Endothelial cell of umbilical vein (primary cell): ENCODE data around the gene GIPC3. TPM values are rescaled to one million over a fixed set of nuclear protein-coding genes. Genes with fewer than 3 reads are reported as not detected.

ENCODE experiments used
- BruUV-seq: library from RNA; stranded (reverse); fragments of 400-500 nt; replicated peaks from 2 replicates; lab custom pipeline; 2021; lab: Mats Ljungman, UMichigan
- CTCF ChIA-PET: fragments of 300-600, 350-600 bp; sonication (Branson Sonifier 250); formaldehyde crosslinking; loops from one replicate; lab custom pipeline; 2021; ENCODE audit warnings: antibody characterized with exemption, inconsistent platforms; lab: Charles Lee
- POLR2A ChIA-PET: fragments of 300-600, 350-600 bp; sonication (Branson Sonifier 250); formaldehyde crosslinking; loops from one replicate; lab custom pipeline; 2021; ENCODE audit warnings: antibody characterized with exemption, inconsistent platforms; lab: Charles Lee
- DNase-seq: peaks from one replicate; pipeline ENCODE4 v3.0.0-alpha.2; 2011; ENCODE audit warnings: low read depth, low spot score
- FAIRE-seq: peaks from 2 replicates; lab custom pipeline; 2011; peaks lifted over from hg19 to GRCh38; lab: Jason Lieb, UNC
- H2AFZ ChIP-seq: 2 replicates; pipeline ENCODE4 v1.6.0; 2012; ENCODE audit warnings: low read depth, low read length, control low read depth, inconsistent platforms
- H3K27ac ChIP-seq: 2 replicates; pipeline ENCODE4 v1.5.1; 2011; ENCODE audit warnings: low read depth, mild to moderate bottlenecking, control low read depth, low read length, moderate library complexity; ENCODE audit not compliant: insufficient read depth
- H3K27me3 ChIP-seq, 2 experiments: 2 replicates each; pipeline versions ENCODE4 v1.6.0 to v1.6.1; 2011; ENCODE audit warnings: low read length in 2 of 2, mixed read lengths in 1 of 2; ENCODE audit not compliant: control insufficient read depth in 2 of 2, insufficient read depth in 2 of 2
- H3K36me3 ChIP-seq, 2 experiments: 2 replicates in 1 of 2; 3 replicates in 1 of 2; pipeline ENCODE4 v1.5.1; 2011; ENCODE audit warnings: low read length in 2 of 2, mild to moderate bottlenecking in 1 of 2, moderate library complexity in 1 of 2; ENCODE audit not compliant: control insufficient read depth in 2 of 2, insufficient read depth in 2 of 2; ENCODE audit errors: extremely low read depth in 1 of 2
- H3K4me1 ChIP-seq: 3 replicates; pipeline ENCODE4 v1.5.1; 2011; ENCODE audit warnings: mild to moderate bottlenecking, low read length; ENCODE audit not compliant: control insufficient read depth, insufficient read depth; ENCODE audit errors: extremely low read depth
- H3K4me2 ChIP-seq: 2 replicates; pipeline ENCODE4 v1.6.1; 2011; ENCODE audit warnings: low read length, control low read depth, mixed read lengths; ENCODE audit not compliant: insufficient read depth
- H3K4me3 ChIP-seq, 3 experiments: fragments of 200-600 bp in 1 of 3; sonication (generic), shearing (Covaris generic) in 1 of 3; replicated peaks in 1 of 3; 2 replicates each; pipeline ENCODE4 v1.5.1; 2011 to 2016; ENCODE audit warnings: control low read depth in 3 of 3, low read length in 3 of 3, mild to moderate bottlenecking in 2 of 3, inconsistent platforms in 1 of 3, low read depth in 1 of 3, moderate library complexity in 1 of 3; ENCODE audit not compliant: insufficient read depth in 1 of 3
- H3K79me2 ChIP-seq: 2 replicates; pipeline ENCODE4 v1.6.0; 2012; ENCODE audit warnings: low read length, inconsistent platforms; ENCODE audit not compliant: control insufficient read depth, insufficient read depth
- H3K9ac ChIP-seq: replicated peaks from 2 replicates; pipeline ENCODE3; 2011; ENCODE audit warnings: low read length, control low read depth; ENCODE audit not compliant: insufficient read depth; ENCODE audit errors: extremely low read depth
- H3K9me1 ChIP-seq: replicated peaks from 3 replicates; pipeline ENCODE4 v1.6.0; 2011; ENCODE audit warnings: mild to moderate bottlenecking, low read length; ENCODE audit not compliant: control insufficient read depth, insufficient read depth; ENCODE audit errors: extremely low read depth
- H3K9me3 ChIP-seq: replicated peaks from 2 replicates; pipeline ENCODE4 v1.5.1; 2012; ENCODE audit warnings: low read length, inconsistent platforms; ENCODE audit not compliant: control insufficient read depth, insufficient read depth
- H4K20me1 ChIP-seq: replicated peaks from 2 replicates; pipeline ENCODE3; 2011; ENCODE audit warnings: mild to moderate bottlenecking, low read length; ENCODE audit not compliant: control insufficient read depth, insufficient read depth; ENCODE audit errors: extremely low read depth
- EZH2 ChIP-seq: IDR thresholded peaks from 2 replicates; pipeline ENCODE4 v1.6.1; 2012; ENCODE audit warnings: borderline replicate concordance, low read depth, mild to moderate bottlenecking, moderate library complexity, low read length, inconsistent platforms; ENCODE audit not compliant: severe bottlenecking
- FOS ChIP-seq: IDR thresholded peaks from 2 replicates; pipeline ENCODE4 v1.6.1; 2011; ENCODE audit warnings: mild to moderate bottlenecking, low read length, moderate library complexity, borderline replicate concordance; ENCODE audit not compliant: insufficient read depth
- GATA2 ChIP-seq: IDR thresholded peaks from 2 replicates; pipeline ENCODE4 v1.7.0; 2011; ENCODE audit warnings: low read depth, mild to moderate bottlenecking, moderate library complexity, mixed read lengths, low read length; ENCODE audit not compliant: insufficient read length, insufficient read depth
- JUN ChIP-seq: IDR thresholded peaks from 2 replicates; pipeline ENCODE4 v1.6.1; 2011; ENCODE audit warnings: borderline replicate concordance, low read depth; ENCODE audit not compliant: insufficient read length, insufficient read depth
- MYC ChIP-seq: IDR thresholded peaks from one replicate; pipeline ENCODE4 v1.6.1; 2011; ENCODE audit warnings: mild to moderate bottlenecking, low read depth, low read length
- POLR2A ChIP-seq: IDR thresholded peaks from 2 replicates; pipeline ENCODE4 v1.6.1; 2012; ENCODE audit warnings: low read depth, mild to moderate bottlenecking, control low read depth, low read length
- POLR2AphosphoS5 ChIP-seq: IDR thresholded peaks from 2 replicates; pipeline ENCODE4 v1.6.1; 2012; ENCODE audit warnings: low read depth, mild to moderate bottlenecking, control low read depth, low read length, moderate library complexity; ENCODE audit not compliant: insufficient read depth
- dilution Hi-C: fragments of 300-500 bp; cut with MboI; formaldehyde crosslinking; loops from one replicate; pipeline ENCODE4 v1.15.0; 2019; ENCODE audit warnings: low sequenced_read_pairs; ENCODE audit not compliant: extremely low pct_ligation_motif_present
- intact Hi-C: fragments of 100-400 bp; cut with micrococcal nuclease; formaldehyde crosslinking; loops from one replicate; pipeline ENCODE4 v1.10.0; 2022
- polyA plus RNA-seq, 4 experiments: library from polyadenylated mRNA; depleted of rRNA in 3 of 4; stranded (reverse) in 3 of 4; unstranded in 1 of 4; fragments of >200 nt; gene quantifications; 2 replicates each; pipeline versions ENCODE4 v1.2.1 to v1.2.3, GENCODE V29; 2011 to 2012; ENCODE audit warnings: missing spikeins in 1 of 4
- total RNA-seq: library from RNA; stranded (reverse); gene quantifications from 2 replicates; pipeline ENCODE4 v1.2.3, GENCODE V29; 2021
- TF ChIP-seq, protein P1 (sequence below): IDR thresholded peaks from 2 replicates; pipeline ENCODE4 v1.6.1; 2011; ENCODE audit not compliant: insufficient read depth, insufficient read length

The GIPC3 gene
- total and polyA plus RNA-seq, 2 donors (not counting 3 experiments of a cell fraction or from before 2014, with no cell fraction given) = 2.2 to 6.6 TPM

DNA sequence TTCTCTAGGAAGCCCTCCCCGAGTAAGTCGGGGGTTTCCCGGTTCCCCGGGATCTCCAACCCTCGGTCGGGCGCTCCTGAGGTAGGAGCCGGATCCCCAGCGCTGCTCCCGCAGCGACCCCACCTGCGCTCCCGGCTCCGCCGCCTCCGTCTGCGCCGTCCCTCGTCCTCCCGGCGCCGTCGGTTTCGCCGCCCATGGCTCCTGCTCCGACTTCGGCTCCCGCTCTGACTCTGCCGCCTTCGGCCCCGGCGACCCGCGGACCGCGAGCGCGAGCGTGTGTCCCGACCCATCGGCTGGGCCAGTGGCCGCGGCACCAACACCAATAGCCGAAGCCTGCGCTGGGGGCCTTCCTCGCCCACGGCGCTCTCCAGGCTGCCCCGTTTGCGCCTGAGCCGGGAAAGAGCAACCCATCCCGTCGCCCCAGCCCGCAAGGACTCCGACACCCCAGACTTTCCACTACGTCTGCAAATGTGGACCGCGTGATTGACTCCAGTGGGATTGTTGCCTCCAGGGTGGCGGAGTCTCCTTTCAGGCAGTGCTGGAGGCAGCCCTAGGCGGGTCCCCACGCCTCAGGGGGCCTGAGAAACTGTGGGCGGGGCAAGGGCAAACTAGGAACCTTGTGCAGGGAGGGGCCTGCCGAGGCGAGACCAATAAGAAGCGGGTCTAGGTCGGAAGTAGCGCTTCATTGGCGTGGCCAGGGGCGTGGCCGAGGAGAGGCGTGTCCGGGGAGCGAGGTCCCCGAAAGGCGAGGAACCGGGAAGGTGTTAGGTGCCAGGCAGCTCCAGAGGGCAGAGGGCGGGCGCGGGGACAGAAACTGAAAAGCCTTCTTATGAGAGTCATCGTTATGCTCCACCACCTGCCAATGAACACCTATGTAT, 41.4 kb downstream of the GIPC3 start, which contains the start of gene CACTIN:
CACTIN (minus strand) TSS at position 318 of the 878 bp plus-strand sequence; CDS start at position 290, 28 bp downstream.
- Histone ChIP-seq H3K79me2 (peaks cover 18% of the 10 kb centered on the region), H3K27me3 (no peaks in the 10 kb centered on the region), H3K9me1 (no peaks in the 10 kb centered on the region), H3K4me1 (peaks cover 14% of the 10 kb centered on the region), H3K9me3 (no peaks in the 10 kb centered on the region), H3K36me3 (peaks cover 0 to 16% of the 10 kb centered on the region in 2 experiments), H3K4me2 (peak within 1 kb of the TSS; percentile 75), H3K4me3 (peak within 1 kb of the TSS; percentile 70 to 94 (median 88)), H2AFZ (peak within 1 kb of the TSS; percentile 83), H3K9ac (peak within 1 kb of the TSS; percentile 93), H4K20me1 (no peaks in the 10 kb centered on the region), H3K27ac (peak within 1 kb of the TSS; percentile 93)
- no TSS peak for BruUV-seq
- ChIA-PET CTCF (interaction anchor here (0.7 to 1.3 kb wide), 3 partner anchors 50 to 82 kb away, joined by 3 to 4 read pairs (median 3); no protein-coding TSS in a partner anchor), POLR2A (interaction anchor here (0.5 to 1.4 kb wide), 2 partner anchors 18 to 26 kb away, joined by 3 to 4 read pairs; no protein-coding TSS in a partner anchor)
- dilution Hi-C loops = no loop called here
- peak; percentile 97 for DNase-seq
- intact Hi-C loops = loop anchor here (2.0 to 10.0 kb wide), 2 partner anchors 54 to 78 kb away; partner anchors contain the start of genes HMG20B, PIP5K1C and TJP3
- TF ChIP-seq POLR2A = peak; percentile 77
- TF ChIP-seq, protein P1, sequence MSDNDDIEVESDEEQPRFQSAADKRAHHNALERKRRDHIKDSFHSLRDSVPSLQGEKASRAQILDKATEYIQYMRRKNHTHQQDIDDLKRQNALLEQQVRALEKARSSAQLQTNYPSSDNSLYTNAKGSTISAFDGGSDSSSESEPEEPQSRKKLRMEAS = peak; percentile 72
- no peak for TF ChIP-seq GATA2
- TF ChIP-seq MYC = peak; percentile 35
- peak; percentile 98 for FAIRE-seq

GRCh38 chr19:3627351-3627723, 42.1 kb downstream of the GIPC3 start:
- H4K20me1 ChIP-seq = no peaks in the 10 kb centered on the region
- no peak for FAIRE-seq
- no peak for DNase-seq
- TF ChIP-seq POLR2AphosphoS5 = peak; percentile 29
- no peak for TF ChIP-seq MYC
- TF ChIP-seq JUN = no peak
- no peak for TF ChIP-seq FOS
- TF ChIP-seq, protein P1 = no peak
- no peak for TF ChIP-seq EZH2
- no TSS peak for BruUV-seq
- H3K9me1 ChIP-seq = no peaks in the 10 kb centered on the region
- no peak overlapping the region for H3K4me2 ChIP-seq
- ChIA-PET CTCF (interaction anchor here (0.7 to 1.3 kb wide), 2 partner anchors 50 to 65 kb away, joined by 3 to 4 read pairs; no protein-coding TSS in a partner anchor), POLR2A (interaction anchor here (0.5 to 1.4 kb wide), 2 partner anchors 18 to 25 kb away, joined by 3 to 4 read pairs; no protein-coding TSS in a partner anchor)
- no peak overlapping the region for H2AFZ ChIP-seq
- H3K9me3 ChIP-seq = no peaks in the 10 kb centered on the region
- H3K27me3 ChIP-seq = no peaks in the 10 kb centered on the region
- H3K36me3 ChIP-seq = peaks cover 0 to 20% of the 10 kb centered on the region in 2 experiments
- no peak overlapping the region for H3K9ac ChIP-seq
- intact Hi-C loops (loop anchor here (2.0 to 10.0 kb wide), 2 partner anchors 55 to 77 kb away; partner anchors contain the start of genes HMG20B, PIP5K1C and TJP3), dilution Hi-C loops (no loop called here)
- no peak overlapping the region for H3K4me3 ChIP-seq
- H3K79me2 ChIP-seq = peaks cover 18% of the 10 kb centered on the region
- H3K27ac ChIP-seq = no peak overlapping the region
- H3K4me1 ChIP-seq = peaks cover 14% of the 10 kb centered on the region
